Osteoblast (primary cell): Measurements from ENCODE around the gene PTPRK. TPM values are rescaled to one million over a fixed set of nuclear protein-coding genes. Genes with fewer than 3 reads are reported as not detected.

Experiments
- DNase-seq: peaks from one replicate; pipeline ENCODE4 v3.0.0; 2011; ENCODE audit warnings: low spot score, mixed read lengths; ENCODE audit not compliant: insufficient read length; ENCODE audit errors: missing footprints
- H2AFZ ChIP-seq: 2 replicates; pipeline ENCODE4 v1.6.0; 2011; ENCODE audit warnings: mild to moderate bottlenecking, low read length
- H3K27ac ChIP-seq: 2 replicates; pipeline ENCODE4 v1.5.1; 2011; ENCODE audit warnings: mild to moderate bottlenecking, low read depth, low read length, moderate library complexity
- H3K27me3 ChIP-seq: 2 replicates; pipeline ENCODE4 v1.6.0; 2012; ENCODE audit warnings: mild to moderate bottlenecking, control low read depth, inconsistent platforms, low read length, moderate library complexity; ENCODE audit not compliant: insufficient read depth
- H3K36me3 ChIP-seq: 2 replicates; pipeline ENCODE4 v1.5.1; 2011; ENCODE audit warnings: mild to moderate bottlenecking, low read length, control low read depth, moderate library complexity; ENCODE audit not compliant: insufficient read depth
- H3K4me1 ChIP-seq: 2 replicates; pipeline ENCODE4 v1.5.1; 2011; ENCODE audit warnings: mild to moderate bottlenecking, low read length, control low read depth, moderate library complexity; ENCODE audit not compliant: insufficient read depth
- H3K4me2 ChIP-seq: 2 replicates; pipeline ENCODE4 v1.6.0; 2011; ENCODE audit warnings: mild to moderate bottlenecking, low read length; ENCODE audit not compliant: insufficient read depth
- H3K4me3 ChIP-seq: fragments of 200-600 bp; sonication (generic); 3 replicates; pipeline ENCODE4 v1.5.1; 2012; ENCODE audit warnings: mild to moderate bottlenecking, low read length, inconsistent platforms; ENCODE audit not compliant: insufficient read depth
- H3K79me2 ChIP-seq: 2 replicates; pipeline ENCODE4 v1.6.0; 2012; ENCODE audit warnings: mild to moderate bottlenecking, low read length, control low read depth, inconsistent platforms; ENCODE audit not compliant: insufficient read depth
- H3K9me3 ChIP-seq: 2 replicates; pipeline ENCODE4 v1.5.1; 2011; ENCODE audit warnings: low read depth, low read length, control low read depth
- H4K20me1 ChIP-seq: 2 replicates; pipeline ENCODE4 v1.6.0; 2012; ENCODE audit warnings: mild to moderate bottlenecking, low read length, control low read depth; ENCODE audit not compliant: insufficient read depth
- total RNA-seq: library from RNA; depleted of rRNA; stranded (reverse); fragments of >200 nt; gene quantifications from 2 replicates; pipeline ENCODE4 v1.2.3, GENCODE V29; 2012
- TF ChIP-seq, protein P1 (sequence below): IDR thresholded peaks from 2 replicates; pipeline ENCODE4 v1.5.1; 2011; ENCODE audit warnings: mild to moderate bottlenecking, low read depth, low read length, moderate library complexity; ENCODE audit errors: extremely low read depth

Gene PTPRK
- total RNA-seq, 1 donor = 165 TPM

GRCh38 chr6:128209771-128210170, 310.6 kb downstream of the PTPRK start:
- no peaks in the 10 kb centered on the region for H4K20me1 ChIP-seq
- H3K36me3 ChIP-seq = peaks cover 3% of the 10 kb centered on the region
- no peak overlapping the region for H2AFZ ChIP-seq
- TF ChIP-seq, protein P1, sequence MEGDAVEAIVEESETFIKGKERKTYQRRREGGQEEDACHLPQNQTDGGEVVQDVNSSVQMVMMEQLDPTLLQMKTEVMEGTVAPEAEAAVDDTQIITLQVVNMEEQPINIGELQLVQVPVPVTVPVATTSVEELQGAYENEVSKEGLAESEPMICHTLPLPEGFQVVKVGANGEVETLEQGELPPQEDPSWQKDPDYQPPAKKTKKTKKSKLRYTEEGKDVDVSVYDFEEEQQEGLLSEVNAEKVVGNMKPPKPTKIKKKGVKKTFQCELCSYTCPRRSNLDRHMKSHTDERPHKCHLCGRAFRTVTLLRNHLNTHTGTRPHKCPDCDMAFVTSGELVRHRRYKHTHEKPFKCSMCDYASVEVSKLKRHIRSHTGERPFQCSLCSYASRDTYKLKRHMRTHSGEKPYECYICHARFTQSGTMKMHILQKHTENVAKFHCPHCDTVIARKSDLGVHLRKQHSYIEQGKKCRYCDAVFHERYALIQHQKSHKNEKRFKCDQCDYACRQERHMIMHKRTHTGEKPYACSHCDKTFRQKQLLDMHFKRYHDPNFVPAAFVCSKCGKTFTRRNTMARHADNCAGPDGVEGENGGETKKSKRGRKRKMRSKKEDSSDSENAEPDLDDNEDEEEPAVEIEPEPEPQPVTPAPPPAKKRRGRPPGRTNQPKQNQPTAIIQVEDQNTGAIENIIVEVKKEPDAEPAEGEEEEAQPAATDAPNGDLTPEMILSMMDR = no peak
- H3K4me3 ChIP-seq = no peak overlapping the region
- no peaks in the 10 kb centered on the region for H3K27me3 ChIP-seq
- H3K4me2 ChIP-seq = peak overlapping the region; percentile 75
- peaks cover 42% of the 10 kb centered on the region for H3K4me1 ChIP-seq
- no peaks in the 10 kb centered on the region for H3K9me3 ChIP-seq
- H3K79me2 ChIP-seq = peaks cover 13% of the 10 kb centered on the region
- peak overlapping the region; percentile 92 for H3K27ac ChIP-seq
- DNase-seq = peak; percentile 56

DNA sequence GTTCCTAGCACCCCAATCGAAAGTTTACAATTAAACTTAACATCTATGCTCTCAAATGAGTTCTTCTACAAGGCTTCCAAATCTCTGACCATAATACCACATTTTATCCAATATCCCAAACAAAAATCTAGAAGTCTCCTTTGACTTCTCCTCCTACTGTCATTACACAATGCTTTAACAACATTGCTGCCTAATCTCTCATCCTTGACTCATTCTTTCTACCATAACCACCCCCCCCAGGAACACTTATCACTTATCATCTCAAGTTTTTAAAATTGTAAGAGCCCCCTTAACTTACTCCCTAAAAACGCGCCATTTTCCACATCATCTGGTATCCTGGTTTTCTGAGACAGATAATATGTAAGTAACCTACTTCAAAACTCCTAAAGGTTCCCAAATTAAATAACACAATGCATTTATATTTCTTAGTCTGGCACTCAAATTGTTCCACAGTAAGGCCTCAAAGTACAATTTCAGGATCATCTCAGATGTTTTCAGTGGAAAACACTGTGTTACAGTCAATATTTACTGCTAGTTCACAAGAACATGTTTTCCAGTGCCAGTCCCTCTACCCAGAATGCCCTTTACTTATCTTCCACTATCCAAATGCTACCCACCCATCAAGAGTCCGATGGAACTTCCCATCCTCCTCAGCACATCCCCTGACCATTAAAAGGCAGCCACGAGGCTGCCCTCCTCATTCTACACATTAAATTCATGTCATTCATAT, 311.4 kb downstream of the PTPRK start:
- Histone ChIP-seq H3K36me3 (peaks cover 3% of the 10 kb centered on the region), H3K79me2 (peaks cover 13% of the 10 kb centered on the region), H3K4me2 (peak overlapping the region; percentile 75), H3K4me1 (peaks cover 42% of the 10 kb centered on the region), H3K9me3 (no peaks in the 10 kb centered on the region), H3K27me3 (no peaks in the 10 kb centered on the region), H3K4me3 (peak overlapping the region; percentile 31), H3K27ac (peak overlapping the region; percentile 92), H2AFZ (no peak overlapping the region), H4K20me1 (no peaks in the 10 kb centered on the region)
- DNase-seq = peak; percentile 11
- TF ChIP-seq, protein P1 = no peak

DNA sequence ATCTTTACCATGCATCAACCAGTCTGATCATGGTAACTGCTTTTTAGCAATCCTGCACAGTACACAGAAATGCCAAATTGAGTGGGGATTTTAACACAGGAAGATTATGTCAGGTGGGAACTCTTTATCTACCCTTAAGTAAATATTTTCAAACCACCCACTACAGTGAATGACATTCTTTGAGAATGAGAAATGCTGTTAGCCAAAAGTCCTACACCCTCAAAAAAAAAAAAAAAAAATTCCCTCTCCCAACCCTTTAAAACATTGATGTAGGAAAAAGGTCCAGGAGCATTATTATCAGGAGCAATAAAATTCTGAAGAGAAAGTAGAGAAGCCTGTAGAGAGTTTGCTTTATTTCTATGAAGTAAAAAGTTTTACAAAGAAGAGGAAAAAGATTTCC, 312.3 kb downstream of the PTPRK start:
- peaks cover 19% of the 10 kb centered on the region for H3K79me2 ChIP-seq
- H3K4me3 ChIP-seq = peak overlapping the region; percentile 31
- peak overlapping the region; percentile 92 for H3K27ac ChIP-seq
- TF ChIP-seq, protein P1 = no peak
- peaks cover 42% of the 10 kb centered on the region for H3K4me1 ChIP-seq
- peaks cover 3% of the 10 kb centered on the region for H3K36me3 ChIP-seq
- H4K20me1 ChIP-seq = no peaks in the 10 kb centered on the region
- H3K4me2 ChIP-seq = peak overlapping the region; percentile 75
- H3K9me3 ChIP-seq = no peaks in the 10 kb centered on the region
- DNase-seq = no peak
- H3K27me3 ChIP-seq = no peaks in the 10 kb centered on the region
- no peak overlapping the region for H2AFZ ChIP-seq

DNA sequence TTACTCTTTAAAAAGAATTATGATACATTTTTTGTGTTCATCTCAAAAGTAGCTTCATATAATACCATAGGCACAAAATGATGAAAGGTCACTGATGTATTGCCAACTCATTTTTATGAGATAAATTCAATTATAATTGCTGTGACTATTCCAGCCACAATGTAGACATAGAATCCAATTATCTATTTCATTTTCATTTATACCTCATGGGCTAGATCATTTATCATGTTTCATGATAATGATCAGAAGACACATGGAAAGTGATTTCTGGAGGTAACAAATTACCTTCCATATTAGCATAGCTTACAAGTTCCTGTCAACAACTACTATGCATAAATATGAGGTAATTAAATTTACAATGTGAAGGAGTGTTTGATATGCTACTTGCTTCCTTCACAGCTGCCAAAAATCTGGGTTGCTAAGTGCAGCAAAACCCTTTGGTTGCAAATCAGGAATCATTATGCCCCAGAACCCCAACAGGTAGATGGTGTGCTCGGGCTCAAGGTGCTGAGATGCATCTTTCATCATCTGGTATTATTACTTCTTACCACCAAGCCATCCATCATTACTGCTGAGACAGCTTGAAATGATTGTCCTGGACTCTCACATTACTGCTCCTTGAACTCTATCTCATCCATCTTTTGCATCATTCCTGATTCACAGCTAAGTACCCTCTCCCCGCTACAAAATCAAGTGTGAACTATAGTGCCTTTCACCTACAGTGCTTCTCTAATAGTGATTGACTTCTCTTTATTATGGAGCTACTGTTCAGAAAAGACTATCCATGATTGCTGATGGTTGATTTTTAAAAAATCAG, 313.6 kb downstream of the PTPRK start:
- Histone ChIP-seq H2AFZ (no peak overlapping the region), H3K27me3 (no peaks in the 10 kb centered on the region), H3K36me3 (no peaks in the 10 kb centered on the region), H4K20me1 (no peaks in the 10 kb centered on the region), H3K27ac (no peak overlapping the region), H3K79me2 (peaks cover 29% of the 10 kb centered on the region), H3K4me2 (no peak overlapping the region), H3K4me1 (peaks cover 42% of the 10 kb centered on the region), H3K9me3 (no peaks in the 10 kb centered on the region), H3K4me3 (no peak overlapping the region)
- no peak for DNase-seq
- TF ChIP-seq, protein P1 = no peak
